Frontal cortex (tissue), 4 donors: ENCODE data around the gene FLRT2. TPM values are rescaled to one million over a fixed set of nuclear protein-coding genes. Genes with fewer than 3 reads are reported as not detected.

Experiments used
- DNase-seq, 2 donors: peaks; one replicate each; pipeline ENCODE4 v3.0.0; 2012; ENCODE audit warnings: low spot score in 2 of 2
- FAIRE-seq: peaks from 2 replicates; lab custom pipeline; 2012; peaks lifted over from hg19 to GRCh38; lab: Jason Lieb, UNC
- total RNA-seq: library from RNA; depleted of rRNA; stranded (reverse); fragments of >200 nt; gene quantifications from one replicate; pipeline ENCODE4 v1.2.3, GENCODE V29; 2014
- donor health status: control.
- donor health status: control.
- donor health status: control.

Gene FLRT2
- total RNA-seq, 1 donor from 2014 or later, result 84.0 TPM

DNA sequence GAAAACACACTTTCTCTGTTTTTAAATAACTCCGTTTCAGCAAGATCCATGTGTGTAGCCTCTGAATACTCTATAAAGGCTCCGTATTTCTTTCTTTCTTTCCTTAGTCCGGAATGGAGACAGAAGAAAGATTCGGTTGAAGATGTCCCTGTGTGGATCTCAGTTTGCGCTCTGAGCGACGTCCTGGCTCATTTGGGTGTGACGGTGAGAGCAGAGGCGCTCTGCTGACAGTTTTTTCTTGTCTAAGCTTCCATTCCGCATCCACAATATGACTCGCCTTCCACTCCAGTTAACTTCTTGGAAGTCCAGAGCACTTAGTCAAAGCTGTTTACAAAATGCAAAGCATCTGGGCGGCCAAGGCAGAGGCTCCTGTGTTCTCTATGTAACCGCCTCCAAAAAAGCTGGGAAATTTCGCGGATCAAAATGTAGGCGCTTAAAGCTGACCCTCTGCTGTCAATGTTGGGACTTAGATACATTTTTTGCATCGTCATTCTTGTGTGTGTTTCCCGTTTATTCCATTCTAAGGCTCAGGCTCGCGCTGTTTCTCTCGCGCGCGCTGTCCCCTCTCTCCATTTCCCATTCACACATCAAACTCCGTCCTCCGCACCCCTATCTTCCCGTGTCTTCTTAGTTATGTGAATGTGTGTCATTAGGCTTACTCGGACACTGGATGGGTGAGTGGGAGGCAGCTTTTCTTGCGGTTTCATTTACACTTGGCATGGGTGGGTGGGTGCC lies 880 bp upstream of the FLRT2 start:
- FAIRE-seq, result no peak

DNA sequence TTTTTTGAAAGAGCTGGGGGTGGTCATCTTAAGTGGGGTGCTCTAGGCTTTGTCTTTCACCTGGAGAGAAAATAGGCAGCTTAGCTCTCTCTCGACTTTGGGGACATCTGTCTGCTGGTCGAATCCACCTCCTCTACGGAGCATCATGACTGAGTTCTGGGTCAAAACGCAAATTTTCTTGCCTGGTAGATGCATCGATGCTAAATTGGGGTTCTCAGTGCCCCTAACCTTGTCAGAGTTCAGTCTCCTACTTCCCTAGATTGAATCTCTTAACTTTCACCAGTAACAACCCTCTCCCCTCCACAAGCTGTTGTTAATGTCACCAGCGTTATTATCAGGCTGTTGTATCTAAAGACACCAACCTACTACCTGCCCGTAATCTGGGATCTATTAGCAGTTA lies 682 bp downstream of the FLRT2 start:
- FAIRE-seq (no peak), DNase-seq (no peak)

More for the DNA sequence above, 880 bp upstream of the FLRT2 start:
- DNase-seq, result peak in 1 of 2 donors; percentile 4

DNA sequence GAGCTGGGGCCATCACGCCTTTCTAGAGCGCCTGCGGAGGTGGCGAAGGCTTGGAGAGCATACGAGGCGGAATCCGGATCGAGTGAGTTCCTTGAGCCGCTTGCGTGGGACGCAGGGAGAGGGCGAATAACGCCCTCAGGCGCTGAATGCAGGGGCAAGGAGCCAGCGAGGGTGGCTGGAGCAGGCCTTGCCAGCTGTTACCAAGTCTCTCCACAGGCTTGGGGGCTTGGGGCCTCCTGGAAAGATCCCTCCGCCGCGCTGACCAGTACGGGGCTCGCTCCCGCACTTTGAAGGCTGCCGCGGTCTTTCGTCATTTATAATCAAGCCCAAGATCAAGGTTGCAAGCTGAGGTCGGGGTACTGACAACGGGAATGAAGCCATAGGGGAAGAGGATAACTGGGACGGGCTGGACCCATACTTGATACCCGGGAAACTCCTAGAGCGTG lies 1.2 kb downstream of the FLRT2 start:
- DNase-seq (peak; percentile 22 to 27), FAIRE-seq (no peak)

DNA sequence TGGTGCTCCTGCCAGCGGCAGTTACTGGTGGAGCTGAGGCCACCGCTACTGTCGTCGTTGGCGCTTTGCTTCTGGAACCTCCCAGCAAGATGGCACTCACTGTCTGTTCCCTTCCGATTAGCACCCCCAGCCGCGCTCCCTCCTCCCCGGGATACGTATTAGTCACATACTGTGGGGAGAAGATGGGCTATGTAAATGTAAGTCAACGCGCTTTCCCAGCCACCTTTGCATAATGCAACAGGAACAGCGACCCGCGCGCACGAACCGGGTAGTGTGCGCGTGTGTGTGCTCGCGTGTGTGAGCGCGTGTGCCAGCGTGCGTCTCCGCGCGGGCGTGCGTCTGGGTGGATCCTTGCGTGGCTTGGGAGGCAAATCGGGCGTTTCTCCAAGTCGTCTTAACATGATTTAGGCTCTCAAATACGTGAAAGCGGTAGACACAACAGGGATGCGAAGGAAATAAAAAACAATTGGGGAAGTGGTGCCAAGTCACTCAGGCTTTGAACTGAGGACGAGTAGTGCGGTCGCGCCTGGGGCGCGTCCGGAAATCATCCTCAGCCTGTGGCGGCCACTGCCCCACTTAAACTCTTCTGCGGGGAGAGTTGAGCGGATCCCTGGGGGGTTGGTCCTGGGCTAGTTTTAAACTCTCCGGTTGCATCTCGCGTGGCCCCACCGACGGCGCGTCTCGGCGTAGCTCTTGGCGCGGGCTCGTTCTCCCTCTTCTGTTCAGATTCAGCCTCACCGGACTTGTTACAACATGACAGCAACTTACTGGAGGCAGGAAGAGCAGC lies 1.8 kb downstream of the FLRT2 start:
- peak; percentile 12 to 22 for DNase-seq
- FAIRE-seq, result no peak

DNA sequence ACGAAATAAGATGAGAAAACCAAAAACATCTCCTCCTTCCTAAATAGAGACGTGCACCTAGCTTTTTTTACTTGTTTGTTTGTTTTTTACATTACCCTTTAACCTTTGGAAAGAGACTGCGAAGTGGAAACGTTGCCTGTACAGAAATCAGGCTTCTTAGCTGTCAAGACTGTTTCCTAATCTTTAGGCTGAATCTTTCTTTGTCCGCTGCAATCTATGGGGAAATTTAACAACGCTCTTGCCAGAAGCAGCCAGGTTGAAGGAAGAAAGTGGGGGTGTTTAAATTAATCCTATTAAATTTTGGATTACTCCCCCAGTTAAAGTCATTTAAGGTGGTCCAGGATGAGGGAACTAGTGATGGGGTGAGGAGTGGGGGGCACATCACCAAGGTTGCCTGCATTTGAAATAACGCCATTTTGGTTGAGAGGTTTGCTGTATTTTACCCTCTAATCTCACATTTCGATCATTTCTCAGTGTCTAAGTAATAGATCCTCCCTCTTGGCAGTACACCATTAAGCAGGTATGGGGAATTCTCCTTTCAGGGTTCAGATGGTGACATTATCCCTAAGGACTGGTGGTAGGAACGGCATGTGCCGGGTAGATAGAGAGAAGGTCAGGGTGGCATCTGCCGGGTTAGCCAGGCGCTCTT lies 2.6 kb downstream of the FLRT2 start:
- no peak for FAIRE-seq
- DNase-seq, result peak in 1 of 2 donors; percentile 32

DNA sequence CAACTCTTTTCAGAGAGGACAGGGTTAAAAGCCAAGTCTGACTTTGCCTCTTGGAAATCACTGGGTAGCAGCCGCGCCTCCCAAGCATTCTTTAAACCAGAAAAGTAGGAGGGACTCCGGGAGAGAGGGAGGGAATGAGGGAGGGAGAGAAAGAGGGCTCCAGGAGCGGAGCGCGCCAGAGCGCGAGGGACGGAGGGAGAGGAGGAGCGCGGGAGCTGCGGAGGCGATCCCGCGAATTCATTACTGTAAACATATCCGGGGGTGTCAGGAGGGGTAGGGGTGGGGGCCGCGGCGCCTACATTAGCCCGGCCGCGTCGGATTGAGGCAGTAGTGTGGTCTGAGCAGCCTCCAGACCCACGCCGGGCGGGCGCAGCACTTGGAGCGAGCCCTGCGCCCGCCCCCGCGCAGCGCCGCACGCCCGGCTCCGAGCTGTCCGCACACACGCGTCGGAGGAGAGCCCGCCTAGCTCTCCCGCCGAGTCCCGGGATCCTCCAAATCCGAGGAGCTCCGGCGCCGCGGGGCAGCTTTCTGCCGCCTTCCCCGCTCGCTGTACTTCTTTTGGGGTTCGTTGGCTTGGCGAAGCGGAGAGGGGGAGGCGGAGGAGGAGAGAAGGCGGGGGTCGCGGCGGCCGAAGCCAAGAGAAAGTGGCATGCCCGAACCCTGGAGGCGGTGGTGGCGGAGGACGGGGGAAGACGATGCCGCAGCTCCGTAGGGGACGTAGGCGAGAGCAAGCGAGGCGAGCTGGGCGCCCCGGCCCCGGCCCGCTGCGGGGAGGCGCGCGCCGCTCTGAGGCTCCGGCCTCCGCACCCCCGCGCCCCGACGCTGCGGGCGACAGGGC lies 3.3 kb downstream of the FLRT2 start:
- FAIRE-seq (no peak), DNase-seq (peak; percentile 35 to 55)

DNA sequence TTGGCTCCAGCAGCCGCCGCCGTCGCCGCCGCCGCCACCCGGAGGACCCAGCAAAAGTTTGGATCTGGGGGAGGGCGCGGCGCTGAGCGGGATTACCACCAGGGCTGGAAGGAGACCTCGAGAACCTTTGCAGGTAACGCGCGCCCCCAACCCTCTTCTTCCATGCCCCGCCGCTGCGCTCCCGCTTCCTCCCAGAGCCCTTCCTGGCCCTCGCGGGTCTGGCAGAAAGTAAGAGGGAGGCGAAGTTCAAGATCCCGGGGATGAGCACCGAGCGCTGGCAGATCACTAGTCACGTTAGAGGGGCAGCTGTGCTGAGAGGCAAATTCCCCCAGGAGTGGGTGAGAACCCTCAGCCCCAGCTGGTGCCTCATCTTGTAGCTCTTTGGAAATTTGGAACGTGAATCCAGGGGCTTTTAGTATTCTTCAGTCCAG lies 3.9 kb downstream of the FLRT2 start:
- DNase-seq, result peak; percentile 13 to 36
- FAIRE-seq, result no peak

DNA sequence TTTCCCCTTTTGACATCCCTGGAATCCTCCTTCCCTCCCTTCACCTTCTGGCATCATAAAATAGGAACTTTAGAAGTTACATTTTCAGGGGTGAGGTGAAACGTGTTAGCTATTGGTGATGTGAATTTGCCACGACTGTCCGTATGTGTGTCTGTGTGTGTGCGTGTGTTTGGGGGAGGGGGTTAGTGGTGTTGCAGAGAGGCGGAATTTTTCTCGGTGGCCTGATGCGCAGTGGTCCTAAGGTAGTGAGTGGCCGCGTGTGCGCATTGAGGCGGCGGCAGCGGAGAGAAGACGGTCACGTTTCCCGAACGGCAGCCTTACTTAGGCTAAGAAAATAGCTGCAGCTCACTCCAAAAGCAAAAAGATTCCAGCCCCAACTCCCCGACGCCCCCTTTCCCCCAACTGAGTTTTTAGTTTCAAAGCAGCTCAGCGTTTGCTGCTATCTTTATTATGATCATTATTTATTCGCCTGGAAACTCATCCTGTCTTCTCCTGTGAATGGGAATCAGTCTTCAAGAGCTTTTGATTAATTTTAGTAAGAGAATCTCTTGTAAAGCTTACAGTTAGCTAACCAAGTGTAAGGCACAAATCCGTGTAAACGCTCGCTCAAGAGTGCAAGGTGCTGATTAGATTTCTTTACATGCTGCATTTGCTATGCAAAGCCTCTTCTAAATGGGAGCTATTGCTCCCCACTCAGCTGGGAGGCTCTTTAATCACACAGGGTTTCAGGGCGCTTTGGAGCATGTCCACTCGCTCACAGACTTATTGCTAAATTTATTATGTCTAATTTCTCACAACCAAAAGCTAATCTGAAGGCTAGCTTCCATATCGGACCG lies 4.7 kb downstream of the FLRT2 start:
- DNase-seq, result peak; percentile 6 to 14
- FAIRE-seq, result no peak

DNA sequence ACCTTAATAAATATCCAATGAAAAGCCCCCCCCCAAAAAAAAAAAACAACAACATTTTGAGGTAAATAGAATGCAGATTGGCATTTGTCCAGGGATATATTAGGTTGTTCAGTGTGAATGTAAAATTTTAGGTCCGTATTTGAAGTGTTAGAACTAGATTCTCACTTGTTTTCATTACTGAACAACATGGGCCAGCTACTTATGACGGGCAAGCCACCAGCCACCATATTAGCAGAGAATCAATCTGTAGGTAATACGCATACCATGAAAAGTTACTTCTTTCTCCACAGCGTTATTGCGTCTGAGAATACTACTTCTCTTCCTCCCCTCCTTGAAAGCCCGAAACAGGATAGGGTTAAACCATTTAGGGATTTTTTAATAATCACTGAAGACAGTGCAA lies 5.4 kb downstream of the FLRT2 start:
- DNase-seq (no peak), FAIRE-seq (no peak)

DNA sequence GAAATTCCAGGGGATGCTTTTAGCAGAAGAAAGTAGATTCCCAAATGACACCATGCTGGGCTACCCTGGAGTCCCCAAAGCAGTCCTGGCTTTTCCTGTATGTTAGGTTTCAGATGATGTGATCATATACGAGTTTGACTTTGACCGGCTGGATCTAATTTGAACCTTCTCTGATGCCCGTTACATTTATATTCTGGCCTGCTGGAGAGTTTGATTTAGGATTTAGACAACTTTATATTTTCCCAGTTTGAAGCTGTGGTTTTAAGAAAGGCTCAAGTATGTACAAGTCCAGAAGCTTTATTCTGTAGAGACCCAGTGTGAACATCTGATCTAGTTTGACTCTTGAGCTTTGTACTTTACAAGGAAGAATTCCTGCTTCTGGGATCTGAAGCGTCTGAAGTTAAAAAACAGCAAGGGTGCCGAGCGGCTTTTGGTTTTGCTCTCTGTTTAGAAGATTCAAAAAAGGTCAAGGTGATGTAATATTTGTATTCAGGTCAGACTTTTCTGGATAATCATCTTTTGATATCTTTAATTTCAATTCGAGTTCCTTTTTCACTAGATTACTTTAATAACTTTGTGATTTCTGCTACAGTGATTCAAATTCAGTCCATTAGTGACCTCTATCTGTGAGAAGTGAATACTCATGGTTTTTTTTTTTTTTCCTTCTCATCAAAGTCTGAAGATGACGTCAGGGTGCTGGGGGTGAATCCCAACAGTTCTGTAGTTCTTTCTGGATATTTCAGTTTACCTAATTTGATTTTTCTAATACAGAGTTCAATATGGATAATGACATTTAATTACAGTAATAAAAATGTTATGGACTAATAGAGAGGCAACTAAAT lies 6.3 kb downstream of the FLRT2 start:
- peak; percentile 76 for FAIRE-seq
- peak; percentile 21 to 39 for DNase-seq

DNA sequence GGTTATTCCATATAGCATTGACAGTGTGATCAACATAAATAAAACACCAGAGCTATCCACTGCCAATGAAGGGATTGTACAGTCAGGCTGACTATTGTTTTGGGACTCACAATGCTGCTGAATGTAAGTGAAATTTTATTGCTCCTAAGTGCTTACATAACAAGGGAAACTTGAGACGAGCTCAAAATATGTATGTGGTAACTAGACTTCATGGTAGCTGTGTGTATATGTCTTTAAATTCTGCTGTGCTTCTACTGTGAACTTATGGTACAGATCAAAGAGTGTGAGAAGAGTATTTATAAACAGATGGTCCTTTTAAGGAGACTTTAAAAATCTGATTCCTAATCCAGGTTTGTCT lies 6.9 kb downstream of the FLRT2 start:
- DNase-seq (peak in 1 of 2 donors; percentile 6), FAIRE-seq (no peak)

DNA sequence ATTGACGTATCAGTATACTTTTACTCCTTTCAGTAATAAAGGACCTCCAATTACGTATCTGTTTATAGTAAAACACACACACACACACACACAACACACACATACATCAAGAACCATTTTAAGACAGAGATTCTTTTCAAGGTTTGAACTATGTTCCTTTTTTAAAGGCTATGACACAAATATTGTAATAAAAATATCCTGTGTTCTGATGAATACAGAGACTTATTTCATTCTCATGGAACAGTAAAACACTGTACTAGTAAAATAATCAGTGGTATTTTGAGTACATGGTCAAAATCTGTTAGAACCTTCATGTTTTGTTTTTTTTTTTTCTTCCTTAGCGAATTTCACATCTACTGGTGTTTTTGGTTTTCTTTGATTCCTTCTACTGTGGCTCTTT lies 7.6 kb downstream of the FLRT2 start:
- FAIRE-seq, result no peak
- DNase-seq, result no peak

DNA sequence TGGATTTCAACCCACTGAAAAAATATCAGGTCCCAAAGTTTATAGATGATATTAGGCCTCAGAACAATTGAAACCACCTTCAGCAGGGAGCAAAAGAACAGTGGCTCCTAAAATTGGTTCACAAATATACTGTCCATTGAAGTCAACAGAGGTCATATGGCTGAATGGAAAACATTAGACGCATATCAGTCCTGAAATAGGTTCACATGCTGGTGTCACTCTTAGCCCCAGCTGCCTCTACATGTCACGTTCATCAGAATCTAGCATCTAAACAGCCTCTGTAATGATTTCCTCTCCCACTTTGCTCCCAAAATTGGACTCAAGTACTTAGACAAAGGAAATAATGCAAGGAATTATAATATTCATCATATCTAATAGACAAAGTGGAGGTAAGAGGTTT lies 8.7 kb downstream of the FLRT2 start:
- FAIRE-seq, result no peak

DNA sequence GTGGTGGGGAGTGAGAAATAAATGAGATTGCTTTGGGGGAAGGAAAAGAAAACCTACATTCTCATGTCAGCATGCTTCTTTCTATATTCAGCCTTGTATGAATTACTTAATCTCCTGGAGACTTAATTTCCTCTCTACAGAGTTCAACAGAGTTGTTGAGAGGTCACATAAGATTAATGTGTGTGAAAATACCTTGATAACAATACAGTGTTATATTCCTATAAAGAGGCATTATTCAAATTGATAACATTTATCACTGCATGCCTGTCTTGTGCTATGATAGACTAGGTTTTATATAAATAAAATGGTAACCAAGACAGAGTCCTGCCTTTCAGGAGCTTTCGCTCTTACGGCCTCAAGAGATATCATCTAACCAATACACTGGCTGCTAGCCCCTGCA lies 9.6 kb downstream of the FLRT2 start:
- DNase-seq, result no peak
- no peak for FAIRE-seq

More for the DNA sequence above, 8.7 kb downstream of the FLRT2 start:
- DNase-seq, result no peak

DNA sequence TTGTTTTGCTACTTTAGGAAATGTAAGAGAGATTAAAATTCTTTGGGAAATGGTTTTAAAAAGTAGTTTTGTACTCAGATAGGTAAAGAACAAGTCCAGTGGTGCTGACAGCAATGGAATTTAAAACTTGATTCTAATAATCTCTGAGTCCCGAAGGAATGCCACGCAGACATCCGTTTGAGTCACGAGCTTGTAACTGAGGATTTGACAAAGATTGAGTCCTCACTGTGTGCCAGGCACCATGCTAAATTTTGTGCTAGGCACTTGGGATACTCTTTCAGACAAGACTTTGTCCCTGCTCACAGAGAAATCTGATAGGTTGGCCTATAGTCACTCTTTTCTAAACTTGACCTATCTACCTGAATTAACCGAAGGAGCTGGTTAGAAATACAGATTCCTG lies 12.7 kb downstream of the FLRT2 start:
- FAIRE-seq (no peak), DNase-seq (no peak)

DNA sequence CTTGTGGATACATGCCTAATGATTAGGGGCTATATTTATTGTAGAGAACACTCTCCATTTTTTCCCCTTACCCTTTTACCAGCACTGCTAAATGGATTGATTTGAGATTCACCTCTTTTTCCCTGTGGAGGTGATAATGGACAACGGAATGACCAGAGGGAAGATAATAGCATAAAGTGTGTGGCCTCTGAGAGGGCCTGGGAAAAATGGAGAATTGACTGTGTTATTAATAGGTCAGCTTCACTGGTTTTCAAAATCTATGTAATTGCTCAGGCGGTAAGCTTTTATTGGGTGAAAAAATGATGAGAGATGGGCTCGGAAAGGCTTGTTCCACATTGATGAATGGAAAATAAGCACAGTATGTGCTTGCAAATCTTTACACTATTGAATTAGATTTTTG lies 15.8 kb downstream of the FLRT2 start:
- no peak for FAIRE-seq
- DNase-seq, result no peak

DNA sequence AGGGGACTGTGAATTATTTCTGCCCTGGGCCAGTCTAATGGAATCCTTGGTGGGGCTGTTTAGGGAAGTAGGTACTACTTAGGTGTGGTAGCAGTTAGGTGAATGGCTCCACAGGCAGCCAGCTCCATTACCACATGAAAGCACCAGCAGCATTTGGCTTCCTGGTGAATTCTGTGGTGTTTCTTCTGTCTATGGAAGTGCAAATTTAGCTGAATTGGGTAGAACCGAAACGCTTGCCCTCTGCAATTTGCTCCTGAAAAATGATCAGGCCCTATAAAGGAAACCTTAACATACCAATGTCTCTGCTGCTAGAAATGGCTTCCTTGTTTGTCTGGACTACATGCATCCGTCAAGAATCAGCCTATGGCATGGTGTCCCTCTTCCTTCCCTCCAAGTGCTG lies 16.4 kb downstream of the FLRT2 start:
- FAIRE-seq, result no peak
- no peak for DNase-seq

DNA sequence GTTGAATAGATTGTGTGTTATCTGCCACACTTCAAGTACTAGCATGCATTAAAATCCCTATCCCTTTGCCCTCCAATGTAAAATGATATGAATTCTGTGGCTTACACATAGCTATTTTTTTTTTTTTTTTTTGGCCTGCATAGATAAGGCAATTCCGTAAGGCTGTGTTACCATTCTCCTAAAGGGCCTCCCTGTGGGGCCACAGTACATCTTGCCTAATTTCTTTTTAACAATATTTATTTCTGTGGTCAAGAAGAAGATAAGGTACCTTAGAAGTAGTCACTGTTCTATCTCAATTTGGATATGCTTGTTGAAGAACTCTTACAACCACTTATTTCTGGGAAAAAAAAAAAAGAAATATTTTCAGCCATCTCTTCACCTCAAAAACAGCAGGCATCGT lies 19.8 kb downstream of the FLRT2 start:
- FAIRE-seq, result no peak
- DNase-seq, result no peak
